GM08714 (cell line): ENCODE results near the gene ERCC1.
A peak's percentile ranks its signal among the peaks of the same experiment; 100 is the strongest.

Source experiments
- H3K4me3 ChIP-seq: fragments of 200-500 bp; sonication (Bioruptor generic); 2 replicates; pipeline ENCODE4 v1.5.1; 2014; ENCODE audit warnings: mild to moderate bottlenecking, low read length, inconsistent platforms
- ZNF274 ChIP-seq: IDR thresholded peaks from 2 replicates; pipeline ENCODE4 v1.6.1; 2012; ENCODE audit warnings: mild to moderate bottlenecking, low read depth, low read length

Gene ERCC1

GRCh38 chr19:45423589-45424190, at the start of gene ERCC1:
TSS of gene ERCC1 (minus strand) at chr19:45423917. CDS start at chr19:45423374, 543 bp downstream.
- peak within 1 kb of the TSS; percentile 65 for H3K4me3 ChIP-seq
- no peak for TF ChIP-seq ZNF274

GRCh38 chr19:45473367-45473681, 49.6 kb upstream of the ERCC1 start:
- no peak for TF ChIP-seq ZNF274
- no peak overlapping the region for H3K4me3 ChIP-seq

- no peak overlapping the region for H3K4me3 ChIP-seq
- no peak for TF ChIP-seq ZNF274
Observed at GRCh38 chr19:45472563-45473366, 49.0 kb upstream of the ERCC1 start.

- TF ChIP-seq ZNF274 = no peak
- H3K4me3 ChIP-seq = no peak overlapping the region
Observed at GRCh38 chr19:45471931-45472562, 48.3 kb upstream of the ERCC1 start.

GRCh38 chr19:45471111-45471930, 47.6 kb upstream of the ERCC1 start:
- TF ChIP-seq ZNF274 = no peak

GRCh38 chr19:45470762-45471081, 47.0 kb upstream of the ERCC1 start:
- H3K4me3 ChIP-seq = no peak overlapping the region
- no peak for TF ChIP-seq ZNF274

More at GRCh38 chr19:45471111-45471930, 47.6 kb upstream of the ERCC1 start:
- no peak overlapping the region for H3K4me3 ChIP-seq

GRCh38 chr19:45469945-45470761, 46.4 kb upstream of the ERCC1 start:
- peak overlapping the region; percentile 54; the same call in 1 of the 2 replicates for H3K4me3 ChIP-seq

GRCh38 chr19:45469132-45469944, 45.6 kb upstream of the ERCC1 start:
- no peak for TF ChIP-seq ZNF274
- peak overlapping the region; percentile 58; the same call in 1 of the 2 replicates for H3K4me3 ChIP-seq

More at GRCh38 chr19:45469945-45470761, 46.4 kb upstream of the ERCC1 start:
- no peak for TF ChIP-seq ZNF274

- H3K4me3 ChIP-seq = peak overlapping the region; percentile 58
- no peak for TF ChIP-seq ZNF274
Observed at GRCh38 chr19:45468803-45469131, 45.0 kb upstream of the ERCC1 start.

GRCh38 chr19:45468159-45468651, 44.5 kb upstream of the ERCC1 start:
- peak overlapping the region; percentile 58 for H3K4me3 ChIP-seq
- TF ChIP-seq ZNF274 = no peak

- TF ChIP-seq ZNF274 = no peak
Observed at GRCh38 chr19:45467456-45468158, 43.9 kb upstream of the ERCC1 start, which contains the start of gene FOSB. TSS of gene FOSB (plus strand) at chr19:45467996. CDS start at chr19:45468587, 591 bp downstream.

GRCh38 chr19:45467115-45467455, 43.4 kb upstream of the ERCC1 start:
- H3K4me3 ChIP-seq = peak overlapping the region; percentile 32; the same call in 1 of the 2 replicates
- TF ChIP-seq ZNF274 = no peak

More at GRCh38 chr19:45467456-45468158, 43.9 kb upstream of the ERCC1 start, which contains the start of gene FOSB:
- H3K4me3 ChIP-seq = peak within 1 kb of the TSS; percentile 58
